ENCODE data around the gene ANGPT4.

ANGPT4 gene

DNA sequence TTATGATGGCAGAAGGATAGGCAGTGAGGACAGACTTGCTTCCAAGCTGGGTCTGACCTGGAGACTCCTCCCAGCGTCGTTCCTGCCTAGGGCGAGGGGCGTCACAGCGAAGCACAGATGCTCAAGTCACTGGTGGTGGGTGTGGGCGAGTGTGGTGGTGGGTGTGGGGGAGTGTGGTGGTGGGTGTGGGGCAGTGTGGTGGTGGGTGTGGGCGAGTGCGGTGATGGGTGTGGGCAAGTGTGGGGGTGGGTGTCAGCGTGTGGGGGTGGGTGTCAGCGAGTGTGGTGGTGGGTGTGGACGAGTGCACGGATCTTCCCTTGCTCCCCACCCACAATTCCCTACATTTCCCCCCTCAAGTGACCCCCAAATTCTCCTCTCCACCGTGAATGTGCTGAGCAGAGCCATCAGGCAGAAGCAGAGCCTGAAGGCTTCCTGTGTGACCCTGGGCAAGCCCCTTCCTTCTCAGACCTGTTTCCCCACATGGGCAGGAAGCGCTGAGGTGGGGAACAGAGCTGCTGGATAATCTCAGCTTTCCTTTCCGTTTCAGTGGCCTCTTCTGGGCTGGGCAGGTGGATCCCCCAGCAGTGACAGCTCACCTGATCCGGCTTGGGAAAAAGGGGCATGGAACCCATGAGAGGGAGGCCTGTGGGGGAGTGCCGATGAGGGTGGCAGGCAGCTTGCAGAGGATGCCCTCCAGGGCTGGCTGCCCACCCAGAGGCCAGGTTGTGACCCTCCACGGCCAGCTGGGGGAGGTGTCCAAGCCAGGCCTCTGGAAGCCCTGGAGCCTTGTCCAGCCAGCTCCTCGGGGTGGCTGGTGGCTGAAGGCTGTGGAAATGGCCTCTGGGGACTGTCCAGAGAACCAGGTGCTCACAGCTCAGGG, 43.0 kb upstream of the ANGPT4 start:
- TF ChIP-seq CTCF (IDR thresholded peaks at IDR 0.05; ENCODE audit: low read depth, low read length) = no peak
- DNase-seq (ENCODE audit: extremely low read depth, low read depth) = no peak

DNA sequence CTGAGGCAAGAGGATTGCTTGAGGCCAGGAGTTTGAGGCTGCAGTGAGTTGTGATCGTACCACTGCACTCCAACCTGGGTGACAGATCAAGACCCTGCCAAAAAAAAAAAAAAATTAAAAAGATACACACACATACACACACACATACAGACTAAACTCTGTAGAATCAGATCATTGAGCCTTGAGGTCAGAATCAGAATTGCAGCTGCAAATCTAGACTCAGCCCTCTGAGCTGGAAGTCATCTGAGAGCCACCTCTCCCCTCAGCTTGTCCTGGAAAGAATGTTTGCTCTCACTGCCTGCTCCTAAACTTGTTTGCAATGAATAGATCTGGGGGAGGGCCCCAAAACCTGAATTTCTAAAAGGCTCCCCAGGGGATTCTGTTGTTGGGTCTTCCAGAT, 41.4 kb upstream of the ANGPT4 start:
- TF ChIP-seq CTCF (IDR thresholded peaks at IDR 0.05; ENCODE audit: low read depth, low read length) = no peak
- no peak for DNase-seq (ENCODE audit: extremely low read depth, low read depth)

- peak; percentile 100 for TF ChIP-seq CTCF (IDR thresholded peaks at IDR 0.05; ENCODE audit: low read depth, low read length)
- peak; percentile 20 for DNase-seq (ENCODE audit: extremely low read depth, low read depth)
Observed at GRCh38 chr20:956330-956951, 40.3 kb upstream of the ANGPT4 start.

DNA sequence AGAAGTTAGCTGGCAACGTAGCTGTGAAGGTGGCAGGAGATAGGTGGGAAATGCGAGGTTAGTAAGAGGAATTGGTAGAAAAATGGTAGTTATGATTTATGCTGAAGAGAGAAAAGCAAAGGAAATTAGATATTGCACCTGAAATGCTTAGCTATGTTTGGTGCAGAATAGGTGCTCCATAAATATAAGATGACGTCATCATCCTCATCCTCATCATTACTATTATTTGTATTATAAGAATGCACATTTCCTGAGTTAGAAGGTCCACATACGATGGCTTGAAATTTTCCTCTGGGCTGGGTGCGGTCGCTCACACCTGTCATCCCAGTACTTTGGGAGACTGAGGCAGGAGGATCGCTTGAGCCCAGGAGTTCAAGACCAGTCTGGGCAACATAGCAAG, 39.5 kb upstream of the ANGPT4 start:
- TF ChIP-seq CTCF (IDR thresholded peaks at IDR 0.05; ENCODE audit: low read depth, low read length) = no peak
- DNase-seq (ENCODE audit: extremely low read depth, low read depth) = no peak

GRCh38 chr20:955111-955510, 39.0 kb upstream of the ANGPT4 start:
- TF ChIP-seq CTCF (IDR thresholded peaks at IDR 0.05; ENCODE audit: low read depth, low read length) = no peak
- no peak for DNase-seq (ENCODE audit: extremely low read depth, low read depth)

DNA sequence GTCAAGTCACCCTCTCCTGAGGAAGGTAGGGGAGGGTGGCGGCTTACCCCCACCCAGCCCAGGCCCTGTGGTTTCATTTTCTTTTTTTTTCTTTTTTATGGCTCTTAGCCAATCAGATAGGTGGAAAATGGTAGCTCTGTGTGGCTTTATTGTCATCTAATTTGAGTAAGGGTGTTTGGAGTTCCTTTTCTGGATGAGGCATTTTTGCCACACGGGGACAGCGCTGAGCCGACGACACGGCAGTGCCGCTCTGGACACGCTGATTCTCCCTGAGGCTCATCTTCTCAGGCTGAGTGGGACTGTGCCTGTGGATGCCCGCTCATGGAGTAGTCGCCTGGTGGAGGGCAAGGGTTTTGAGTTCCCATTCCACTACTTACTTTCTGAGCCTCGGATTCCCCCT, 37.6 kb upstream of the ANGPT4 start:
- no peak for DNase-seq (ENCODE audit: extremely low read depth, low read depth)
- peak; percentile 38 for TF ChIP-seq CTCF (IDR thresholded peaks at IDR 0.05; ENCODE audit: low read depth, low read length)

DNA sequence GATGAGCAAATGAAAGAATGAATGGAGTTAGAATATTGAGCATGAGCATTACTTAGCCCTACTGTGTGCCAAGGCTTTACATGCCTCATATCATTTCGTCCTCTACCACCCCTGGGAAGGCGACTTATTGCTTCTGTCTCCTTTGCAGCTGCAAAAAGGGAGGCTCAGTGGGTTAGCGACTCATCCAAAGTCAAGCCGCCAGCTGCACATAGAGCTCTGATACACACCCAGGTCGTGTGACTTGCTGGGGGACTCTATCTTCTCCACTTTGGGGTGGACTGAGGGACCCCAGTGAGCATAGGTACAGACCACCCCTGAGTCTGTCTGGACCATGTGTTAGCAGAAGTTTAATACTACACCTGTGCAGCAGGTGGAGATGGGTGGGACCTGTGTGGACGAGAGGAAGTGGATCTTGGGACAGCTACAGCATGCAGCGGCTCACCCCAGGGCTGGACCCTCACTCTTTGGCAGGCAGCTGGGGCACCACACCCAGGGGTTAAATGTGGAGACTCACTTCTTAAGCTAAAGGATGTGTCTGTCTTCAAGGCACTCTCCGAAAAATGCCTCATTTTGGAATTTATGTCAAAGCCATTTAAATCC, 36.2 kb upstream of the ANGPT4 start:
- no peak for TF ChIP-seq CTCF (IDR thresholded peaks at IDR 0.05; ENCODE audit: low read depth, low read length)
- no peak for DNase-seq (ENCODE audit: extremely low read depth, low read depth)
